ENCODE data around the gene RANBP9. TPM values are rescaled to one million over a fixed set of nuclear protein-coding genes. Genes with fewer than 3 reads are reported as not detected.

Gene RANBP9
- total RNA-seq, 2 donors from 2014 or later, result 14.3 to 26.7 TPM

DNA sequence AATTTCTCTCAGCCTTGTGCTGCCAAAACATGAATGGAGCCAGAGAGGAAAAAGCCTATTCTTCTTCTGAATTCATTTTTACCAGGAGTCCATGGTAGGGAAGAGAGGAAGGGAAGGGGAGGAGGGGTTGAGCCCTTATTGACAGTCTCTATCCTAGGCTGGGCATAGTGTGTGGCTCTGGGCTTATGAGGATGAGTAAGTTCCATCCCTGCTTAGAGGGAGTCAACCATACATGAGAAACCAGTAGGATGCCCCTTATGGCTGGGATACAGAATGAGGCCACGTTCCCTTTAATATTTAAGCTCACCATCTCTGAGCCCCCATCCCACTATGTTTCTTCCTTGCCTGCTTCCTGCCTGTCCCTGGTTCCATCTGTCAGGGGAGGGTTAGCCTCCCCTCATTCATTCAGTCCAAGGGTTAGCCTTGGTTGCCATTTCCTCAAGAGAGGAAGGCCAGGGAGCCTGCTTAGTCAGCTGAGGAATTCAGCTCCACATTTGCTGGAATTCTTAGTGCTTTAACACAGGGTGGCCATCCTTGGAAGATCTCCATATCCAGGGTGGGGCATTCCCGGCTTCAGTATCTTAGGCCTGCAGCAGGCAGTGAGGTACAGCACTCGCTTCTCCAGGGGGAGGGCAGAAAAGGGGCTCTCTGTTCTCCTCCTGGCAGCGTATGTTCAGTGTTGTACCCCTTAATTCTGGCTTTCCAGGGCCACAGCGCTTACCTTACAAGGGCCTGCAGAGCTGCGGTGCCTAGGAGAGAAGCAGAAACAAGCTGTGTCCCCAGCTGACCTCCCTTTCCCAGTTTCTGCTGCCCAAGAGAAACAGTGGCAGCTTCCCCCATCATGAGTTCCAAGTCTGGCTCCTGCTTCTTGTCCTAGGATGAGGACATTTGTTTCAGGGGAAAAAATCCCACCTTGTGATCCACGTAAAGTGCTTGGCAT, 124.8 kb downstream of the RANBP9 start:
- TF ChIP-seq POLR2A (IDR thresholded peaks at IDR 0.05), result no peak
- TF ChIP-seq, protein P1, sequence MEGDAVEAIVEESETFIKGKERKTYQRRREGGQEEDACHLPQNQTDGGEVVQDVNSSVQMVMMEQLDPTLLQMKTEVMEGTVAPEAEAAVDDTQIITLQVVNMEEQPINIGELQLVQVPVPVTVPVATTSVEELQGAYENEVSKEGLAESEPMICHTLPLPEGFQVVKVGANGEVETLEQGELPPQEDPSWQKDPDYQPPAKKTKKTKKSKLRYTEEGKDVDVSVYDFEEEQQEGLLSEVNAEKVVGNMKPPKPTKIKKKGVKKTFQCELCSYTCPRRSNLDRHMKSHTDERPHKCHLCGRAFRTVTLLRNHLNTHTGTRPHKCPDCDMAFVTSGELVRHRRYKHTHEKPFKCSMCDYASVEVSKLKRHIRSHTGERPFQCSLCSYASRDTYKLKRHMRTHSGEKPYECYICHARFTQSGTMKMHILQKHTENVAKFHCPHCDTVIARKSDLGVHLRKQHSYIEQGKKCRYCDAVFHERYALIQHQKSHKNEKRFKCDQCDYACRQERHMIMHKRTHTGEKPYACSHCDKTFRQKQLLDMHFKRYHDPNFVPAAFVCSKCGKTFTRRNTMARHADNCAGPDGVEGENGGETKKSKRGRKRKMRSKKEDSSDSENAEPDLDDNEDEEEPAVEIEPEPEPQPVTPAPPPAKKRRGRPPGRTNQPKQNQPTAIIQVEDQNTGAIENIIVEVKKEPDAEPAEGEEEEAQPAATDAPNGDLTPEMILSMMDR (IDR thresholded peaks at IDR 0.05), result no peak
- Histone ChIP-seq H3K36me3 (replicated peaks in 1 of 2; ENCODE audit: insufficient read depth in 1 of 2, low read depth in 2 of 2) (peaks cover 0 to 4% of the 10 kb centered on the region in 2 donors), H3K4me1 (no peaks in the 10 kb centered on the region), H3K27me3 (no peaks in the 10 kb centered on the region), H3K27ac (no peak overlapping the region), H3K4me3 (no peak overlapping the region), H3K9me3 (no peaks in the 10 kb centered on the region)
- intact Hi-C loops (cut with DNase I), result no loop called here
- ATAC-seq (no peak), DNase-seq (no peak)
- WGBS, 2 donors, result 95 to 97% methylated on average over 6 to 7 of the region's 7 CpGs

DNA sequence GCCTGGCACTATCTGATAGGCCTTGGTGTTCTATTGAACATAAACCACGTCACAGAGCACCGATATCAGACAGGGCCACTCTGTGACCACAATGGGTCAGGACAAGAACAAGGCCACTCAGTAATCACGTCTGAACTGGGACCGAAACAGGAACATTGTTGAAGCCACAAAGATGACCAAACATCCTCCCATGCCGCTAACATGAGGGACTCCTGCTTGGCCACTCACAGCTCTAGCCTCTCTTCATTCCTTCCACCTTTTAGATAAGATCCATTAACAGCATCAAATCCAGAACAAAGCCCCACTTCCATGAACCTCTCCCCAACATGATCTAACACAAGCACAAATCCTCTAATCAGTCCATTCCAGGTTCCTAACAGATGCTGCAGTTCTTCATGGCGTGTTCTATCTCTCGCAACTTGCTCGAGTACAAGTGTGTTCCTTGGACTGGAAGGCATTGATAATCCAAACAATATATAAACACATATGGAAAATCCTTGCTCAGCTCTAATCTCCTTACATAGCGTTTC, 129.9 kb downstream of the RANBP9 start:
- DNase-seq, result peak in 1 of 4 donors; percentile 30
- ATAC-seq, result no peak

GRCh38 chr6:13579911-13580310, 131.7 kb downstream of the RANBP9 start:
- 59 to 64% methylated on average over 1 of the region's 1 CpG for WGBS, 2 donors
- no peak for TF ChIP-seq POLR2A (IDR thresholded peaks at IDR 0.05)
- TF ChIP-seq, protein P1 (IDR thresholded peaks at IDR 0.05), result no peak
- Histone ChIP-seq H3K27ac (no peak overlapping the region), H3K36me3 (replicated peaks in 1 of 2; ENCODE audit: insufficient read depth in 1 of 2, low read depth in 2 of 2) (no peaks in the 10 kb centered on the region), H3K27me3 (no peaks in the 10 kb centered on the region), H3K9me3 (no peaks in the 10 kb centered on the region), H3K4me1 (no peaks in the 10 kb centered on the region), H3K4me3 (no peak overlapping the region)
- intact Hi-C loops (cut with DNase I), result loop anchor here (10.0 kb wide), 1 partner anchor 245 kb away; no protein-coding TSS in a partner anchor
- DNase-seq (peak in 1 of 4 donors; percentile 25), ATAC-seq (no peak)

More for the DNA sequence above, 129.9 kb downstream of the RANBP9 start:
- TF ChIP-seq POLR2A (IDR thresholded peaks at IDR 0.05), result no peak
- TF ChIP-seq, protein P1 (IDR thresholded peaks at IDR 0.05), result no peak
- Histone ChIP-seq H3K36me3 (replicated peaks in 1 of 2; ENCODE audit: insufficient read depth in 1 of 2, low read depth in 2 of 2) (no peaks in the 10 kb centered on the region), H3K4me1 (no peaks in the 10 kb centered on the region), H3K27me3 (no peaks in the 10 kb centered on the region), H3K27ac (no peak overlapping the region), H3K4me3 (no peak overlapping the region), H3K9me3 (no peaks in the 10 kb centered on the region)
- 74 to 89% methylated on average over 9 of the region's 9 CpGs for WGBS, 2 donors
- intact Hi-C loops (cut with DNase I), result no loop called here

GRCh38 chr6:13577926-13578325, 133.7 kb downstream of the RANBP9 start:
- WGBS, 2 donors, result 92 to 95% methylated on average over 3 of the region's 3 CpGs
- Histone ChIP-seq H3K4me3 (no peak overlapping the region), H3K36me3 (replicated peaks in 1 of 2; ENCODE audit: insufficient read depth in 1 of 2, low read depth in 2 of 2) (no peaks in the 10 kb centered on the region), H3K4me1 (peaks cover 8% of the 10 kb centered on the region), H3K27ac (no peak overlapping the region), H3K9me3 (no peaks in the 10 kb centered on the region), H3K27me3 (no peaks in the 10 kb centered on the region)
- TF ChIP-seq, protein P1 (IDR thresholded peaks at IDR 0.05), result no peak
- TF ChIP-seq POLR2A (IDR thresholded peaks at IDR 0.05), result no peak
- ATAC-seq (no peak), DNase-seq (no peak)
- intact Hi-C loops (cut with DNase I), result loop anchor here (10.0 kb wide), 1 partner anchor 243 kb away; no protein-coding TSS in a partner anchor

Data from body of pancreas (tissue), 4 donors.